Activated CD4-positive, alpha-beta T cell treated with anti-CD3 and anti-CD28 coated beads for 36 hours (primary cell): ENCODE data around the gene NUTM2F. TPM values are rescaled to one million over a fixed set of nuclear protein-coding genes. Genes with fewer than 3 reads are reported as not detected.
A peak's percentile ranks its signal among the peaks of the same experiment; 100 is the strongest.

Source experiments
- ATAC-seq: fragments of 200-7000 bp; cut with Tn5 transposase; one replicate; pipeline ENCODE4 v1.10.0; 2021; ENCODE audit warnings: mild to moderate bottlenecking, moderate library complexity
- CTCF ChIA-PET: fragments of 350-600 bp; sonication (Branson Sonifier 250); formaldehyde crosslinking; loops from one replicate; lab custom pipeline; 2021; ENCODE audit warnings: antibody characterized with exemption; lab: Charles Lee
- POLR2A ChIA-PET: fragments of 350-600 bp; sonication (Branson Sonifier 250); formaldehyde crosslinking; loops from one replicate; lab custom pipeline; 2021; ENCODE audit warnings: antibody characterized with exemption, inconsistent platforms; lab: Charles Lee
- DNase-seq: peaks from one replicate; pipeline ENCODE4 v3.0.0-alpha.2; 2020
- H3K27ac Mint-ChIP-seq: one replicate; pipeline ENCODE4 v1.8.0; 2021; ENCODE audit warnings: mixed read lengths
- H3K27me3 Mint-ChIP-seq: one replicate; pipeline ENCODE4 v1.8.0; 2021; ENCODE audit warnings: mixed read lengths
- H3K36me3 Mint-ChIP-seq: one replicate; pipeline ENCODE4 v1.8.0; 2021; ENCODE audit warnings: low read depth, mixed read lengths
- H3K4me1 Mint-ChIP-seq: one replicate; pipeline ENCODE4 v1.8.0; 2021; ENCODE audit warnings: mixed read lengths
- H3K4me3 Mint-ChIP-seq: one replicate; pipeline ENCODE4 v1.8.0; 2021; ENCODE audit warnings: mild to moderate bottlenecking, moderate library complexity, mixed read lengths
- H3K9me3 Mint-ChIP-seq: one replicate; pipeline ENCODE4 v1.8.0; 2021; ENCODE audit warnings: low read depth, mixed read lengths
- intact Hi-C, 2 experiments: fragments of 100-400 bp; cut with DNase I in 1 of 2; cut with micrococcal nuclease in 1 of 2; formaldehyde crosslinking; loops; one replicate each; pipeline versions ENCODE4 v1.14.2 to v1.15.1; 2022 to 2024; cut with DNase I, micrococcal nuclease
- total RNA-seq, 2 experiments: library from RNA; stranded (reverse); gene quantifications; one replicate each; pipeline ENCODE4 v1.2.3, GENCODE V29; 2021

The NUTM2F gene
- total RNA-seq, 2 experiments from 2014 or later = not detected

GRCh38 chr9:94303321-94303720, 25.1 kb downstream of the NUTM2F start:
- Mint-ChIP-seq H3K27me3 (no peaks in the 10 kb centered on the region), H3K4me3 (no peak overlapping the region), H3K9me3 (no peaks in the 10 kb centered on the region), H3K27ac (no peak overlapping the region), H3K4me1 (no peaks in the 10 kb centered on the region), H3K36me3 (peaks cover 7% of the 10 kb centered on the region)
- ChIA-PET POLR2A (no interaction called here), CTCF (interaction anchor here (0.9 kb wide), 1 partner anchor 29 kb away, joined by 3 read pairs; no protein-coding TSS in a partner anchor)
- DNase-seq (no peak), ATAC-seq (no peak)
- intact Hi-C loops = no loop called here

DNA sequence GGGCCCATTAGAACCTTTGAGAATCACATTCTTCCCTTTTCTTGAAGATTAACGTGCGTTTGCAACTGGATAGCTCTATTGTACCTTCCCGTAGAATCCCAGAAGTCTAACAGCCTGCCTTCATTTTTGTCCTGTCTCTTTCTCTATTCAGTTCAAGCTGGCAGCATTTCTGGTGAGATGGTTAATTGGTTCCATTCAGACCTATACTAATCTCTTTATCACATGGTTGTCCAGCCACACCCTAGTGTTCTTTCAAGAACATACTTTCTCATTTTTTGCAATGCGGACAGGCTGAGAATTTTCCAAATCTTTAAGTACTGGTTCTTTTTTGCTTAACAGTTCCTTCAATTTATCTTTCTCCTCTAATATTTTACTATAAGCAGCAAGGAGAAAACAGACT, 26.0 kb downstream of the NUTM2F start:
- Mint-ChIP-seq H3K27me3 (no peaks in the 10 kb centered on the region), H3K27ac (no peak overlapping the region), H3K36me3 (peaks cover 7% of the 10 kb centered on the region), H3K4me3 (no peak overlapping the region), H3K9me3 (no peaks in the 10 kb centered on the region), H3K4me1 (no peaks in the 10 kb centered on the region)
- intact Hi-C loops = no loop called here
- ChIA-PET POLR2A (no interaction called here), CTCF (interaction anchor here (0.9 kb wide), 1 partner anchor 28 kb away, joined by 3 read pairs; no protein-coding TSS in a partner anchor)
- ATAC-seq = no peak
- DNase-seq = no peak

DNA sequence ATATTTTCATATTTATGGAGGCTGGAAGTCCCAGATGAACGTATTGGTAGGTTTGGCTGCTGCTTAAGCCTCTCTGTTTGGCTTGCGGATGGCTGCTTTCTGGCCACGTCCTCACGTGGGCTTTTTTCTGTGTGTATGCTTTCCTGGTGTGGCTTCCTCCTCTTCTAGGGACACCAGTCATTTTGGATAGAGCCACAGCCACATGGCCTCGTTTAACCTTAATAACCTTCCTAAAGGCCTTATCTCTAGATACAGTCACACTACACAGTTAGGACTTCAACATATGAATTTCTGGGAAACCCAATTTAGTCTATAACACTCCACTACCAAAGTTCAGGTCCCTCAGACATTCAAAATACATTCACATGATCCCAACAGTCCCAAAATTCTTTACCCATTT, 26.9 kb downstream of the NUTM2F start:
- POLR2A ChIA-PET = no interaction called here
- DNase-seq (no peak), ATAC-seq (no peak)
- H3K4me1 Mint-ChIP-seq = no peaks in the 10 kb centered on the region
- H3K36me3 Mint-ChIP-seq = peaks cover 13% of the 10 kb centered on the region
- no peak overlapping the region for H3K27ac Mint-ChIP-seq
- CTCF ChIA-PET = no interaction called here
- no peaks in the 10 kb centered on the region for H3K27me3 Mint-ChIP-seq
- H3K4me3 Mint-ChIP-seq = no peak overlapping the region
- intact Hi-C loops = no loop called here
- no peaks in the 10 kb centered on the region for H3K9me3 Mint-ChIP-seq

- peak; percentile 72 for ATAC-seq
- POLR2A ChIA-PET = no interaction called here
- CTCF ChIA-PET = no interaction called here
- Mint-ChIP-seq H3K9me3 (no peaks in the 10 kb centered on the region), H3K27me3 (no peaks in the 10 kb centered on the region), H3K4me1 (no peaks in the 10 kb centered on the region), H3K27ac (no peak overlapping the region), H3K4me3 (no peak overlapping the region), H3K36me3 (peaks cover 14% of the 10 kb centered on the region)
- intact Hi-C loops = no loop called here
- DNase-seq = peak; percentile 17
These were observed 27.8 kb downstream of the NUTM2F start for GRCh38 chr9:94300470-94301301.

DNA sequence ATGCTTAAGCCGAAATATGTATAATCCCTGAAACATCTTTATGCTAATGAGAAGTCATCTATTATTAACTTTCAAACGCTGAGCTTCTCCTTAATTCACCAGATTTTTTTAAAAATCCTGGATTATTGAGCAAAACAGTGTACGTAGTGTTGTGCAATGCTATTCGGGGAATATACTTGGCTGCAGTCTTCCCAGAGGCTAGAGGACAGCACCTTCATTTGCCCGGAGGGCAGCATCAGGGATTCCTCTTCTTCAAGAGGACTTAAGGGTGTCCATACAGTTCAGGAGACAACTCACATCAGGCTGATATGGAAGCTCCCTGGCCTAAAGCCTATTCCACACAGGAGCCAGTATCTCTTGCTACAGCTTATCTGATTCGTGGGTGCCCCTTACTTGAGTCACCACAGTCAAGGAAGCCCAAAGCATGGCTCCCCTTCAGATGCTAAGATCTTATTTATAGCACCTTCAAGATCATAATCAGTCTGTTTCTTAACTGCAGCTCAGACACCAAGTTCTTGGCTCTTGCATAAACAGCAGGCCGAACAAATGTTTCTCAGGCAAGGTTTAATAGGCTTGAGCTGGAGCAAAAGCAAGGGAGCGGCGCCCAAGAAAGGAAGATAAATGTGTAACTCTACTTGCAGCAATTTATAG, 29.4 kb downstream of the NUTM2F start:
- ChIA-PET CTCF (no interaction called here), POLR2A (no interaction called here)
- ATAC-seq (no peak), DNase-seq (no peak)
- peaks cover 23% of the 10 kb centered on the region for H3K36me3 Mint-ChIP-seq
- intact Hi-C loops = no loop called here
- H3K4me3 Mint-ChIP-seq = no peak overlapping the region
- H3K27me3 Mint-ChIP-seq = no peaks in the 10 kb centered on the region
- H3K4me1 Mint-ChIP-seq = no peaks in the 10 kb centered on the region
- H3K9me3 Mint-ChIP-seq = no peaks in the 10 kb centered on the region
- H3K27ac Mint-ChIP-seq = no peak overlapping the region

- Mint-ChIP-seq H3K9me3 (no peaks in the 10 kb centered on the region), H3K27me3 (no peaks in the 10 kb centered on the region), H3K27ac (no peak overlapping the region), H3K36me3 (peaks cover 62% of the 10 kb centered on the region), H3K4me1 (no peaks in the 10 kb centered on the region), H3K4me3 (no peak overlapping the region)
- POLR2A ChIA-PET = no interaction called here
- no peak for ATAC-seq
- DNase-seq = no peak
- intact Hi-C loops = no loop called here
- CTCF ChIA-PET = no interaction called here
These were observed 38.8 kb downstream of the NUTM2F start for GRCh38 chr9:94289691-94290090.

GRCh38 chr9:94287877-94288513, 40.4 kb downstream of the NUTM2F start:
- DNase-seq = no peak
- Mint-ChIP-seq H3K27ac (no peak overlapping the region), H3K9me3 (no peaks in the 10 kb centered on the region), H3K4me1 (no peaks in the 10 kb centered on the region), H3K4me3 (no peak overlapping the region), H3K27me3 (no peaks in the 10 kb centered on the region), H3K36me3 (peaks cover 56% of the 10 kb centered on the region)
- ATAC-seq = no peak
- ChIA-PET CTCF (no interaction called here), POLR2A (no interaction called here)
- intact Hi-C loops = no loop called here

- Mint-ChIP-seq H3K4me3 (no peak overlapping the region), H3K27me3 (no peaks in the 10 kb centered on the region), H3K27ac (no peak overlapping the region), H3K36me3 (peaks cover 55% of the 10 kb centered on the region), H3K4me1 (no peaks in the 10 kb centered on the region), H3K9me3 (no peaks in the 10 kb centered on the region)
- ATAC-seq = no peak
- intact Hi-C loops = no loop called here
- ChIA-PET POLR2A (no interaction called here), CTCF (no interaction called here)
- DNase-seq = no peak
These were observed 42.3 kb downstream of the NUTM2F start for GRCh38 chr9:94286116-94286515.

- ChIA-PET POLR2A (no interaction called here), CTCF (interaction anchor here (1.2 kb wide), 1 partner anchor 11 kb away, joined by 4 read pairs; no protein-coding TSS in a partner anchor)
- no peak for ATAC-seq
- H3K27ac Mint-ChIP-seq = no peak overlapping the region
- peaks cover 2% of the 10 kb centered on the region for H3K4me1 Mint-ChIP-seq
- H3K27me3 Mint-ChIP-seq = no peaks in the 10 kb centered on the region
- peaks cover 62% of the 10 kb centered on the region for H3K36me3 Mint-ChIP-seq
- DNase-seq = no peak
- intact Hi-C loops = no loop called here
- H3K4me3 Mint-ChIP-seq = no peak overlapping the region
- H3K9me3 Mint-ChIP-seq = peaks cover 13% of the 10 kb centered on the region
These were observed 47.3 kb downstream of the NUTM2F start for GRCh38 chr9:94281101-94281500.

GRCh38 chr9:94280409-94280989, 47.9 kb downstream of the NUTM2F start:
- Mint-ChIP-seq H3K9me3 (peaks cover 13% of the 10 kb centered on the region), H3K4me1 (peaks cover 2% of the 10 kb centered on the region), H3K36me3 (peaks cover 61% of the 10 kb centered on the region), H3K4me3 (no peak overlapping the region), H3K27me3 (no peaks in the 10 kb centered on the region), H3K27ac (no peak overlapping the region)
- DNase-seq (no peak), ATAC-seq (no peak)
- ChIA-PET POLR2A (no interaction called here), CTCF (no interaction called here)
- intact Hi-C loops = no loop called here

GRCh38 chr9:94277885-94278536, 50.4 kb downstream of the NUTM2F start:
- peaks cover 3% of the 10 kb centered on the region for H3K4me1 Mint-ChIP-seq
- H3K36me3 Mint-ChIP-seq = peaks cover 61% of the 10 kb centered on the region
- no peaks in the 10 kb centered on the region for H3K27me3 Mint-ChIP-seq
- DNase-seq = no peak
- ATAC-seq = no peak
- peaks cover 13% of the 10 kb centered on the region for H3K9me3 Mint-ChIP-seq
- ChIA-PET CTCF (no interaction called here), POLR2A (no interaction called here)
- no peak overlapping the region for H3K4me3 Mint-ChIP-seq
- no peak overlapping the region for H3K27ac Mint-ChIP-seq
- intact Hi-C loops = no loop called here
